NCI-H82 treated with DMSO at 0.1 percent for 48 hours (cell line): Measurements from ENCODE around the gene FUZ.

ENCODE experiments used
- DNase-seq: peaks from one replicate; lab custom pipeline; 2025; ENCODE audit not compliant: unreplicated experiment; lab: John Stamatoyannopoulos, UW

FUZ gene

GRCh38 chr19:49812997-49813861 lies at the start of gene FUZ:
Gene FUZ, minus strand, starts transcription at chr19:49813292. Its CDS starts 186 bp downstream, at chr19:49813106.
- DNase-seq = peak; percentile 98

GRCh38 chr19:49862391-49863253 lies 49.5 kb upstream of the FUZ start:
- DNase-seq = no peak

- DNase-seq = no peak
Measured at GRCh38 chr19:49861541-49862378, 48.7 kb upstream of the FUZ start.

GRCh38 chr19:49861107-49861506 lies 48.0 kb upstream of the FUZ start:
- no peak for DNase-seq

GRCh38 chr19:49860336-49861102 lies 47.4 kb upstream of the FUZ start:
- DNase-seq = no peak

- DNase-seq = no peak
Measured at GRCh38 chr19:49859682-49860335, 46.7 kb upstream of the FUZ start.

- DNase-seq = no peak
Measured at GRCh38 chr19:49858088-49858985, 45.2 kb upstream of the FUZ start.

- no peak for DNase-seq
Measured at GRCh38 chr19:49857838-49858087, 44.7 kb upstream of the FUZ start.

GRCh38 chr19:49857061-49857837 lies 44.2 kb upstream of the FUZ start:
- DNase-seq = no peak

- no peak for DNase-seq
Measured at GRCh38 chr19:49856574-49857021, 43.5 kb upstream of the FUZ start.

- no peak for DNase-seq
Measured at GRCh38 chr19:49855676-49856573, 42.8 kb upstream of the FUZ start.

GRCh38 chr19:49855277-49855675 lies 42.2 kb upstream of the FUZ start:
- DNase-seq = no peak

- DNase-seq = no peak
Measured at GRCh38 chr19:49854378-49855263, 41.5 kb upstream of the FUZ start.

GRCh38 chr19:49853852-49854377 lies 40.8 kb upstream of the FUZ start:
- no peak for DNase-seq

GRCh38 chr19:49852631-49853126 lies 39.6 kb upstream of the FUZ start:
- no peak for DNase-seq
